ENCODE data around the gene SNRNP40.

The SNRNP40 gene

GRCh38 chr1:31296486-31297276 lies at the start of gene SNRNP40, which contains the start of gene ZCCHC17:
SNRNP40 (minus strand) TSS chr1:31296788; CDS start chr1:31296751, 37 bp downstream.
ZCCHC17 (plus strand) TSS chr1:31297032; CDS start chr1:31310099, 13,067 bp downstream.
- DNase-seq (ENCODE audit: low read depth) = peak; percentile 98
- peak within 1 kb of the TSS; percentile 97 for H3K4me3 ChIP-seq (ENCODE audit: low read depth, low read length)
- no peak for TF ChIP-seq CTCF (IDR thresholded peaks at IDR 0.05; ENCODE audit: low read depth, low read length, missing control alignments)

- no peak for TF ChIP-seq CTCF (IDR thresholded peaks at IDR 0.05; ENCODE audit: low read depth, low read length, missing control alignments)
- no peak for DNase-seq (ENCODE audit: low read depth)
- no peak overlapping the region for H3K4me3 ChIP-seq (ENCODE audit: low read depth, low read length)
Observed at GRCh38 chr1:31345635-31346034, 49.0 kb upstream of the SNRNP40 start.

GRCh38 chr1:31344503-31344902 lies 47.9 kb upstream of the SNRNP40 start:
- no peak for DNase-seq (ENCODE audit: low read depth)
- H3K4me3 ChIP-seq (ENCODE audit: low read depth, low read length) = no peak overlapping the region
- no peak for TF ChIP-seq CTCF (IDR thresholded peaks at IDR 0.05; ENCODE audit: low read depth, low read length, missing control alignments)

- DNase-seq (ENCODE audit: low read depth) = no peak
Observed at GRCh38 chr1:31336687-31337467, 40.3 kb upstream of the SNRNP40 start.

GRCh38 chr1:31335007-31335406 lies 38.4 kb upstream of the SNRNP40 start:
- DNase-seq (ENCODE audit: low read depth) = no peak
- TF ChIP-seq CTCF (IDR thresholded peaks at IDR 0.05; ENCODE audit: low read depth, low read length, missing control alignments) = peak; percentile 23
- H3K4me3 ChIP-seq (ENCODE audit: low read depth, low read length) = no peak overlapping the region

More at GRCh38 chr1:31336687-31337467, 40.3 kb upstream of the SNRNP40 start:
- no peak overlapping the region for H3K4me3 ChIP-seq (ENCODE audit: low read depth, low read length)
- no peak for TF ChIP-seq CTCF (IDR thresholded peaks at IDR 0.05; ENCODE audit: low read depth, low read length, missing control alignments)

- TF ChIP-seq CTCF (IDR thresholded peaks at IDR 0.05; ENCODE audit: low read depth, low read length, missing control alignments) = no peak
- no peak for DNase-seq (ENCODE audit: low read depth)
- no peak overlapping the region for H3K4me3 ChIP-seq (ENCODE audit: low read depth, low read length)
Observed at GRCh38 chr1:31327381-31327780, 30.8 kb upstream of the SNRNP40 start.

Data from GM12864 (cell line).